ENCODE results near the gene SFXN4.

Gene SFXN4

GRCh38 chr10:119100434-119101238, 64.9 kb downstream of the SFXN4 start:
- TF ChIP-seq POLR2AphosphoS5 (IDR thresholded peaks at IDR 0.05; ENCODE audit: low read depth, low read length) (no peak), FOXP2 (optimal IDR thresholded peaks at IDR 0.05; ENCODE audit: borderline replicate concordance, extremely low read depth, extremely low read length, insufficient read depth) (no peak), TAF1 (IDR thresholded peaks at IDR 0.05; ENCODE audit: borderline replicate concordance, insufficient read depth, low read length) (no peak), SIN3A (IDR thresholded peaks at IDR 0.05; ENCODE audit: borderline replicate concordance, insufficient read depth, low read length) (no peak)
- TF ChIP-seq, protein P1, sequence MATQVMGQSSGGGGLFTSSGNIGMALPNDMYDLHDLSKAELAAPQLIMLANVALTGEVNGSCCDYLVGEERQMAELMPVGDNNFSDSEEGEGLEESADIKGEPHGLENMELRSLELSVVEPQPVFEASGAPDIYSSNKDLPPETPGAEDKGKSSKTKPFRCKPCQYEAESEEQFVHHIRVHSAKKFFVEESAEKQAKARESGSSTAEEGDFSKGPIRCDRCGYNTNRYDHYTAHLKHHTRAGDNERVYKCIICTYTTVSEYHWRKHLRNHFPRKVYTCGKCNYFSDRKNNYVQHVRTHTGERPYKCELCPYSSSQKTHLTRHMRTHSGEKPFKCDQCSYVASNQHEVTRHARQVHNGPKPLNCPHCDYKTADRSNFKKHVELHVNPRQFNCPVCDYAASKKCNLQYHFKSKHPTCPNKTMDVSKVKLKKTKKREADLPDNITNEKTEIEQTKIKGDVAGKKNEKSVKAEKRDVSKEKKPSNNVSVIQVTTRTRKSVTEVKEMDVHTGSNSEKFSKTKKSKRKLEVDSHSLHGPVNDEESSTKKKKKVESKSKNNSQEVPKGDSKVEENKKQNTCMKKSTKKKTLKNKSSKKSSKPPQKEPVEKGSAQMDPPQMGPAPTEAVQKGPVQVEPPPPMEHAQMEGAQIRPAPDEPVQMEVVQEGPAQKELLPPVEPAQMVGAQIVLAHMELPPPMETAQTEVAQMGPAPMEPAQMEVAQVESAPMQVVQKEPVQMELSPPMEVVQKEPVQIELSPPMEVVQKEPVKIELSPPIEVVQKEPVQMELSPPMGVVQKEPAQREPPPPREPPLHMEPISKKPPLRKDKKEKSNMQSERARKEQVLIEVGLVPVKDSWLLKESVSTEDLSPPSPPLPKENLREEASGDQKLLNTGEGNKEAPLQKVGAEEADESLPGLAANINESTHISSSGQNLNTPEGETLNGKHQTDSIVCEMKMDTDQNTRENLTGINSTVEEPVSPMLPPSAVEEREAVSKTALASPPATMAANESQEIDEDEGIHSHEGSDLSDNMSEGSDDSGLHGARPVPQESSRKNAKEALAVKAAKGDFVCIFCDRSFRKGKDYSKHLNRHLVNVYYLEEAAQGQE (IDR thresholded peaks at IDR 0.05; ENCODE audit: insufficient read depth in 1 of 2, low read depth in 2 of 2, low read length in 2 of 2), result no peak

DNA sequence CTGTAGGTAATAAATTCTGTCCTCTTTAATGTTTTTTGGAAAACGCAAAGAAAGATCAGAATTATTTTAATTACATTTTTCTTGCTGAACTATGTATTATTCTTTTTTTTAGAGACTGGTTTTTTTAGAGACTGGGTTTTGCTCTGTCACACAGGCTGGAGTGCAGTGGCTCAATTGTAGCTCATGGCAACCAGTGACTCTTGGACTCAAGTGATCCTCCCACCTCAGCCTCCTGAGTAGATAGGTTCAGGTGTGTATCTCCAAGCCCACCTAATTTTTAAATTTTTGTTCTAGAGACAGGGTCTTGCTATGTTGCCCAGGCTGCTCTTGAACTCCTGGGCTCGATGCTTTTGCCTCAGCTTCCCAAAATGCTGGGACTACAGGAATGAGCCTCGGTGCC, 66.9 kb downstream of the SFXN4 start:
- no peak for TF ChIP-seq POLR2AphosphoS5 (IDR thresholded peaks at IDR 0.05; ENCODE audit: low read depth, low read length)
- no peak for TF ChIP-seq FOXP2 (optimal IDR thresholded peaks at IDR 0.05; ENCODE audit: borderline replicate concordance, extremely low read depth, extremely low read length, insufficient read depth)

DNA sequence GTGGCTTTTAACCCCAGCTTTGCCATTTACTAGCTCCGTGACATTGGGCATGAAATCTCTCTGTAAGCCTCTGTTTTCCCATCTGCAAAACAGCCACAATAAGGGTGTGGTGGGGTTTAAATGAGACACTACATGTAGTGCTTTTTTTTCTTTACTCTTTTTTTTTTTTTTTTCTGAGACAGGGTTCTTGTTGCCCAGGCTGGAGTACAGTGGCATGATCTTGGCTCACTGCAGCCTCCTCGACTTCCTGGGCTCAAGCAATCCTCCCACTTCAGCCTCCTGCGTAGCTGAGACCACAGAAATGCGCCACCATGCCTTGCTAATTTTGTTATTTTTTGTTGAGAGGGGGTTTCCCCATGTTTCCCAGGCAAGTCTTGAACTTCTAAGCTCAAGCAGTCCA, 69.9 kb downstream of the SFXN4 start:
- TF ChIP-seq FOXP2 (optimal IDR thresholded peaks at IDR 0.05; ENCODE audit: borderline replicate concordance, extremely low read depth, extremely low read length, insufficient read depth) (no peak), SIN3A (IDR thresholded peaks at IDR 0.05; ENCODE audit: borderline replicate concordance, insufficient read depth, low read length) (no peak), POLR2AphosphoS5 (IDR thresholded peaks at IDR 0.05; ENCODE audit: low read depth, low read length) (no peak), TAF1 (IDR thresholded peaks at IDR 0.05; ENCODE audit: borderline replicate concordance, insufficient read depth, low read length) (no peak)
- TF ChIP-seq, protein P1 (IDR thresholded peaks at IDR 0.05; ENCODE audit: insufficient read depth in 1 of 2, low read depth in 2 of 2, low read length in 2 of 2), result no peak

- no peak for TF ChIP-seq TAF1 (IDR thresholded peaks at IDR 0.05; ENCODE audit: borderline replicate concordance, insufficient read depth, low read length)
Observed at GRCh38 chr10:119090968-119091367, 74.5 kb downstream of the SFXN4 start.

Measured in PFSK-1 (cell line).